ENCODE measurements around the gene RIPK4. TPM values are rescaled to one million over a fixed set of nuclear protein-coding genes. Genes with fewer than 3 reads are reported as not detected.

RIPK4 gene
- total and polyA plus RNA-seq, 8 donors: 5.8 to 10.5 (median 8.5) TPM

GRCh38 chr21:41802198-41802584 lies 35.3 kb upstream of the RIPK4 start:
- DNase-seq (no peak), ATAC-seq (no peak)
- no peak overlapping the region for H3K27ac ChIP-seq
- H3K27me3 ChIP-seq: no peaks in the 10 kb centered on the region
- intact Hi-C loops (cut with DNase I): no loop called here
- no peak for TF ChIP-seq CTCF (IDR thresholded peaks at IDR 0.05)
- no peaks in the 10 kb centered on the region for H3K4me1 ChIP-seq
- no peaks in the 10 kb centered on the region for H3K9me3 ChIP-seq
- peaks cover 0 to 51% of the 10 kb centered on the region in 2 donors for H3K36me3 ChIP-seq
- H3K4me3 ChIP-seq: no peak overlapping the region

GRCh38 chr21:41801321-41802197 lies 34.7 kb upstream of the RIPK4 start:
- Histone ChIP-seq H3K27me3 (no peaks in the 10 kb centered on the region), H3K9me3 (no peaks in the 10 kb centered on the region), H3K4me1 (no peaks in the 10 kb centered on the region), H3K36me3 (peaks cover 0 to 51% of the 10 kb centered on the region in 2 donors), H3K4me3 (no peak overlapping the region), H3K27ac (no peak overlapping the region)
- intact Hi-C loops (cut with DNase I): no loop called here
- ATAC-seq (no peak), DNase-seq (no peak)
- TF ChIP-seq CTCF (IDR thresholded peaks at IDR 0.05): no peak

- intact Hi-C loops (cut with DNase I): no loop called here
- DNase-seq: no peak
- ATAC-seq: no peak
- peaks cover 0 to 51% of the 10 kb centered on the region in 2 donors for H3K36me3 ChIP-seq
- no peaks in the 10 kb centered on the region for H3K9me3 ChIP-seq
- H3K27me3 ChIP-seq: no peaks in the 10 kb centered on the region
- no peak overlapping the region for H3K27ac ChIP-seq
- no peak overlapping the region for H3K4me3 ChIP-seq
- no peak for TF ChIP-seq CTCF (IDR thresholded peaks at IDR 0.05)
- no peaks in the 10 kb centered on the region for H3K4me1 ChIP-seq
Observed at GRCh38 chr21:41800425-41801320, 33.8 kb upstream of the RIPK4 start.

DNA sequence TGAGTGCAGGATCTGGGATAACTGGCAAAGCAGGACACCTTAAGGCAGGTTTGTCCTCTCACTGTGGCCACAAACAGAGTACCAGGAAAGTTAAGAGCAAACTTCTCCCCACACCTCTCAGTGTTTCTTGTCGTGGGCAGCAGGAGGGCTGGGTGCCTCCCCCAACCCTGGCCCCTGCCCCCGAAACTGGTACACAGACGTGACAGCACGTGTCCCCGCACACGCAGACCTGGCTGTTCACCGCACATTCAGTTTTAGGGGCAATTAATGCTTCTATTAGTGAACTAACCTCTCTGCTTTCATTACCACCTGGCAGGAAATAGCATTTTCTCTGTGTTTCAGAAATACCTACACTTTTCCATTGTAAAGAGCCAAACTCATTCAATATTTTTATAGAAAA lies 32.9 kb upstream of the RIPK4 start:
- no peak for DNase-seq
- Histone ChIP-seq H3K36me3 (peaks cover 0 to 51% of the 10 kb centered on the region in 2 donors), H3K27me3 (no peaks in the 10 kb centered on the region), H3K4me3 (no peak overlapping the region), H3K4me1 (no peaks in the 10 kb centered on the region), H3K9me3 (no peaks in the 10 kb centered on the region), H3K27ac (no peak overlapping the region)
- intact Hi-C loops (cut with DNase I): no loop called here
- ATAC-seq: no peak
- TF ChIP-seq CTCF (IDR thresholded peaks at IDR 0.05): no peak

- no peaks in the 10 kb centered on the region for H3K4me1 ChIP-seq
- DNase-seq: no peak
- intact Hi-C loops (cut with DNase I): no loop called here
Observed at GRCh38 chr21:41798326-41798725, 31.5 kb upstream of the RIPK4 start.

More at GRCh38 chr21:41798326-41798725, 31.5 kb upstream of the RIPK4 start:
- ATAC-seq: no peak
- no peak overlapping the region for H3K27ac ChIP-seq
- no peak overlapping the region for H3K4me3 ChIP-seq
- H3K9me3 ChIP-seq: no peaks in the 10 kb centered on the region
- H3K27me3 ChIP-seq: no peaks in the 10 kb centered on the region
- TF ChIP-seq CTCF (IDR thresholded peaks at IDR 0.05): no peak
- H3K36me3 ChIP-seq: peaks cover 0 to 49% of the 10 kb centered on the region in 2 donors
